ENCODE results near the gene RALBP1.
"Not testable (repeated sequence)": the region's sequence is repeated elsewhere in the genome, so short reads cannot be mapped to it uniquely, and the experiment has no call there.

RALBP1 gene

GRCh38 chr18:9474983-9475642, at the start of gene RALBP1:
RALBP1 (plus strand) TSS chr18:9475513; CDS start chr18:9513046, 37,533 bp downstream.
- DNase-seq (ENCODE audit: low spot score) (peak; percentile 99), ATAC-seq (ENCODE audit: low read depth) (peak; percentile 92)
- no peaks in the 10 kb centered on the region for H3K27me3 ChIP-seq (ENCODE audit: insufficient read depth, poor library complexity, severe bottlenecking)
- peaks cover 5% of the 10 kb centered on the region for H3K4me1 ChIP-seq (ENCODE audit: insufficient read depth, poor library complexity, severe bottlenecking)
- 0 out of 2 replicates have a peak, but pooled peaks cover 3% of the 10 kb centered on the region for H3K36me3 ChIP-seq (ENCODE audit: low read depth)
- no peaks in the 10 kb centered on the region for H3K9me3 ChIP-seq (ENCODE audit: severe bottlenecking)
- peak within 1 kb of the TSS; percentile 68 for H3K27ac ChIP-seq (ENCODE audit: poor library complexity, severe bottlenecking)
- peak within 1 kb of the TSS; percentile 64 for H3K4me3 ChIP-seq (ENCODE audit: severe bottlenecking)
- peak; percentile 24 for TF ChIP-seq CTCF (IDR thresholded peaks at IDR 0.05; ENCODE audit: poor library complexity, severe bottlenecking)

- Histone ChIP-seq H3K27me3 (ENCODE audit: insufficient read depth, poor library complexity, severe bottlenecking) (no peaks in the 10 kb centered on the region), H3K9me3 (ENCODE audit: severe bottlenecking) (no peaks in the 10 kb centered on the region), H3K4me1 (ENCODE audit: insufficient read depth, poor library complexity, severe bottlenecking) (peaks cover 22% of the 10 kb centered on the region), H3K4me3 (ENCODE audit: severe bottlenecking) (no peak overlapping the region), H3K36me3 (ENCODE audit: low read depth) (no peaks in the 10 kb centered on the region), H3K27ac (ENCODE audit: poor library complexity, severe bottlenecking) (no peak overlapping the region)
- DNase-seq (ENCODE audit: low spot score) (no peak), ATAC-seq (ENCODE audit: low read depth) (no peak)
- no peak for TF ChIP-seq CTCF (IDR thresholded peaks at IDR 0.05; ENCODE audit: poor library complexity, severe bottlenecking)
These were observed 48.6 kb upstream of the RALBP1 start for GRCh38 chr18:9426753-9427152.

- Histone ChIP-seq H3K27me3 (ENCODE audit: insufficient read depth, poor library complexity, severe bottlenecking) (no peaks in the 10 kb centered on the region), H3K4me3 (ENCODE audit: severe bottlenecking) (no peak overlapping the region), H3K27ac (ENCODE audit: poor library complexity, severe bottlenecking) (no peak overlapping the region), H3K36me3 (ENCODE audit: low read depth) (no peaks in the 10 kb centered on the region), H3K9me3 (ENCODE audit: severe bottlenecking) (no peaks in the 10 kb centered on the region), H3K4me1 (ENCODE audit: insufficient read depth, poor library complexity, severe bottlenecking) (peaks cover 12% of the 10 kb centered on the region)
- no peak for ATAC-seq (ENCODE audit: low read depth)
- no peak for DNase-seq (ENCODE audit: low spot score)
- no peak for TF ChIP-seq CTCF (IDR thresholded peaks at IDR 0.05; ENCODE audit: poor library complexity, severe bottlenecking)
These were observed 47.0 kb upstream of the RALBP1 start for GRCh38 chr18:9428301-9428706.

GRCh38 chr18:9428862-9429661, 46.3 kb upstream of the RALBP1 start:
- peak; percentile 33; the same call in 1 of the 3 replicates for ATAC-seq (ENCODE audit: low read depth)
- H3K27ac ChIP-seq (ENCODE audit: poor library complexity, severe bottlenecking): no peak overlapping the region
- H3K27me3 ChIP-seq (ENCODE audit: insufficient read depth, poor library complexity, severe bottlenecking): no peaks in the 10 kb centered on the region
- peaks cover 10% of the 10 kb centered on the region for H3K4me1 ChIP-seq (ENCODE audit: insufficient read depth, poor library complexity, severe bottlenecking)
- no peaks in the 10 kb centered on the region for H3K36me3 ChIP-seq (ENCODE audit: low read depth)
- no peaks in the 10 kb centered on the region for H3K9me3 ChIP-seq (ENCODE audit: severe bottlenecking)
- no peak for TF ChIP-seq CTCF (IDR thresholded peaks at IDR 0.05; ENCODE audit: poor library complexity, severe bottlenecking)
- H3K4me3 ChIP-seq (ENCODE audit: severe bottlenecking): no peak overlapping the region
- no peak for DNase-seq (ENCODE audit: low spot score)

GRCh38 chr18:9429662-9429993, 45.7 kb upstream of the RALBP1 start:
- TF ChIP-seq CTCF (IDR thresholded peaks at IDR 0.05; ENCODE audit: poor library complexity, severe bottlenecking): no peak
- H3K27me3 ChIP-seq (ENCODE audit: insufficient read depth, poor library complexity, severe bottlenecking): no peaks in the 10 kb centered on the region
- no peaks in the 10 kb centered on the region for H3K36me3 ChIP-seq (ENCODE audit: low read depth)
- no peak for ATAC-seq (ENCODE audit: low read depth)
- no peak overlapping the region for H3K27ac ChIP-seq (ENCODE audit: poor library complexity, severe bottlenecking)
- DNase-seq (ENCODE audit: low spot score): no peak
- peaks cover 10% of the 10 kb centered on the region for H3K4me1 ChIP-seq (ENCODE audit: insufficient read depth, poor library complexity, severe bottlenecking)
- H3K4me3 ChIP-seq (ENCODE audit: severe bottlenecking): no peak overlapping the region
- no peaks in the 10 kb centered on the region for H3K9me3 ChIP-seq (ENCODE audit: severe bottlenecking)

GRCh38 chr18:9430315-9430714, 45.0 kb upstream of the RALBP1 start:
- not testable (repeated sequence) for H3K27ac ChIP-seq (ENCODE audit: poor library complexity, severe bottlenecking); H3K27me3 ChIP-seq (ENCODE audit: insufficient read depth, poor library complexity, severe bottlenecking); H3K4me3 ChIP-seq (ENCODE audit: severe bottlenecking); ATAC-seq (ENCODE audit: low read depth); H3K4me1 ChIP-seq (ENCODE audit: insufficient read depth, poor library complexity, severe bottlenecking); H3K9me3 ChIP-seq (ENCODE audit: severe bottlenecking); DNase-seq (ENCODE audit: low spot score); H3K36me3 ChIP-seq (ENCODE audit: low read depth)
